NCI-H1694 treated with DMSO at 0.1 percent for 48 hours (cell line): ENCODE results near the gene VPS37B.
A peak's percentile ranks its signal among the peaks of the same experiment; 100 is the strongest.

Experiments used
- DNase-seq: peaks from one replicate; lab custom pipeline; 2025; lab: John Stamatoyannopoulos, UW

VPS37B gene

DNA sequence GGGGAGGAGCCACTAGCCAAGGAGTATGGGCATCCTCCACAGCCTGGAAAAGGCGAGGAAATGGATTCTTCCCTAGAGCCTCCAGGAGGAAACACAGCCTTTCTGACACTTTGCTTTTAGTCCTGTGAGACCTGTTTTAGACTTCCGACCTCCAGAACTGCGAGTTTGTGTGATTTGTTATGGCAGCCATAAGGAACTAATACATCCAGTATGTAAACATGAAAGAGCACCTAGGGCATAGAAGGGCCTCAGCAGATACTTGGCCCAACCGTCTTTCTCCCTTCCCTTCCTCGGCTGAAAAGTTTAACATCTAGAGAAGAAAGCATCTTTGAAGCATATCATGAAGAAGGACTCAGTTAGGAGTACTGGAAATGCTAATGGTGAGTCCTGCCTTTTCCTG is 57.1 kb downstream of the VPS37B start:
- no peak for DNase-seq

DNA sequence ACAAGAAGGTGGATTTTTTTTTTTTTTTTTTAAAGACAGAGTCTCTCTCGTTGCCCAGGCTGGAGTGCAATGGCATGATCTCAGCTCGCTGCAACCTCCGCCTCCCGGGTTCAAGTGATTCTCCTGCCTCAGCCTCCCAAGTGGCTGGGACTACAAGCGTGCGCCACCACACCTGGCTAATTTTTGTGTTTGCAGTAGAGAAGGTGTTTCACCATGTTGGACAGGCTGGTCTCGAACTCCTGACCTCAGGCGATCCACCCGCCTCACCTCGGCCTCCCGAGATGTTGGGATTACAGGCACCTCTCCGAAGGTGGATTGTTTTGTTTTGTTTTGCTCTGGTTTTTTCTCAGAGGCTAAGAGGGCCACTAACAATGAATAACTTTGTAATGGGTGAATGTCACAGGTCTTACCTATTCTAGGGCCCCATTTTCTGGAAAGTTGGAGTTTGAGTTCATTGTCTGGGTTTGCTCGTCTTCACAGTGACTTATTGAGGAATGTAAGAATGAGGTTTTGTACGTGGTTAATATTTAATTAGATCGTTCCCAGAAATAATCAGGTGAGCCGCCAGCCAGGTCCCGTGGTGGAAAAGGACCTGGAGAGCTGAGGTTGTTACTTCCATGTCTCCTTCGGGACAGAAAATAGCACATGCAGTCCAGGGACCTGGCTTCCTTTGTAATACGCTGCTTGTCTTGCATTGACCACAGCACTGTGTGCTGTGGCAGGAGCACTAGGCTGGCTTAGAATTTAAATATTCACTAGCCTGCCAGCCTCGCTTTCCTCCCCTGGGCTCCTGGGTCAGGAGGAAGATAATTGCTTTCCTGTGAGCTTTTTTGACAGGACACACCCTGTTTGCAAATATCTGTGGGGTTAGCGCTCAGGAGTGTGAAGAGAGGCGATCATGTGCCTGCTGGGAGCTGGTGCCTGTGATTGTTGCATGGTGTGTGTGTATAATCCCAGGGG is 58.3 kb downstream of the VPS37B start:
- DNase-seq, result no peak

DNA sequence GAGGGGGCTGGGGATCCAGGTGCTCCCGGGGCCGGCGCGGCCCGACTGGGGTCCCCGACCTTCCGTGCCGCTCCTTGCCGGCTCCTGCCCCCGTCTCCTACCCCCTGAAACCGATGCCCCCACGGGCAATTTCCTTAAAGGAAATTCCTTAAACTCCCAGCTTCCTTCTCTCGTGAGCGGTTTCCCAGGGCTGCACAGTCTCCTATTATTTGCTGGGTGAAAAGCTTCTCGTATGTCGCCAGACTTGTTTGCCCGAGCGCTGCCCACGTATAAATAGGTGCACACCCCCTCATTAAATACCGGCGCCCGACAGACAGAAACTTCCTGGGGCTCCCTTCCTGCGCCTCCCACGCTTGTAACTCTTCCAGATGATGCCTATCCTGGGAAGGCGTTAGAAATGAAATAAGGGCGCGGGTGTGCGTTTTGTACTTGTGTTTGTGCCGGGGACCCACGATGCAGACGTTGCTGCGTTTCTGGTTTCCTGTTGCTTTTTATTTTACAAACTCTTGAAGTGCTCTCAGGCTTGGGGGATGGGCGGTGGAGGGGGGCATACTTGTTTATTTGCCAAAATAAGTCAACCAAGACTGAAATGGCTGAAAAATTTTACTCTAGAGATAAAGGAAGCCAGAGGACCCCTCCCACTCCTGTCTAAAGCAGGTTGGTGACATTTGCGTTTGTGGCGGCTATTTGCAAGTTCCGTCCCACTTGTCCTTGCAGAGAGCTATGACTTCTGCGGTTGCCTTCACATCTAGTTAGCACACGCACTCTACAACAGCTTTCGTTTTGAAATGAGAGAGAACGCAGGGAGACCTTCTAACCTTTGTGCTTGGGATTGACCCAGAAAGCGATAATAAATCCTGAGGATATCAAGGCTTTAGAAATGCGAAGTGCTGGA is 59.6 kb downstream of the VPS37B start:
- no peak for DNase-seq

DNA sequence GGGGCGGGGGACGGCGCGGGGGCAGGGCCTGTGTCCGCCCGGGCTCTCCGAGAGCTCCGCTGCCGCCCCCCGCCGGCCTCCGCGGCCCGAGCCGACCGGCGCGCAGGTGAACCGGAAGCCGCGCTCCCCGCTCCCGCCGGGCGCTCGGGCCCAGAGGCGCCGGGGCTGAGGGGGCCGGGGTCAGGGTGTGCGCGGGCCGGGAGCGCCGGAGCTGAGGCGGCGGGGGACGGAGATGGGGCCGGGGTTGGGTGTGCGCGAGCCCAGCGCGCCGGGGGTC is 60.2 kb downstream of the VPS37B start:
- DNase-seq, result no peak

DNA sequence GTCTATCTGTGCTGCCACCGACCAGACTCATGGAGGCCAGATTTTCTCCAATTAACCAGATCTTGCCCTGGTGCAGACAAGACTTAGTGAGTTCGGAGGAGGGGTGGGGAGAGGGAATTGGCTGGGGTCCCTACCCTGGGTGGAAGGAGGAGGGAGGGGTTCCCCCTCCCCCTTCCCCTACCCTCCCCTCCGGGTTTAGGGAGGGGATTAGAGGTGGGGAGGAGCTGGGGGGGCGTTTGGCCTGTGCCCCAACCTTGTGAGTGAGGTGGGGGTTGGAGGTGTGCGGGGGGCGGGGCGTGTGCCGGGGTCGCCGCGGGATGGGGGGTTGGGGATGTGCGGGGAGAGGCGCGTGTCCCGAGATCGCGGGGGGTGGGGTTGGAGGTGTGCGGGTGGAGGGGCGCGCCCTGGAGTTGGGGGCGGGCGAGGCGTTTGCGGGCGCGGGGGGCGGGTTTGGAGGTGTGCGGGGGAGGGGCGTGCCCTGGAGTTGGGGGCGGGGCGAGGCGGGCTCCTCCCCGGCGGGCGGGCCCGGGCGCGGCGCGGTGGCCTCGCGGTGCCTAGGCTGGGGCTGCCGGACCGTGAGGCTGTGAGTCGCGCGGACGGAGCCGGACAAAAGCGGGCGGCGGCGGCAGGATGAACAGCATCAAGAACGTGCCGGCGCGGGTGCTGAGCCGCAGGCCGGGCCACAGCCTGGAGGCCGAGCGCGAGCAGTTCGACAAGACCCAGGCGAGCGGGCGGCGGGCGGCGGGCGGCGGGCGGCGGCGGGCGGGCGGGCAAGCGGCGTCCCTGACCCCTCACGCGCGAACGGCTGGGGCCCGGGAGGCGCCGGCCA is 60.8 kb downstream of the VPS37B start, which contains the start of gene HIP1R:
HIP1R (plus strand) TSS at position 537 of the 829 bp plus-strand sequence; CDS start at position 631, 94 bp downstream.
- no peak for DNase-seq

DNA sequence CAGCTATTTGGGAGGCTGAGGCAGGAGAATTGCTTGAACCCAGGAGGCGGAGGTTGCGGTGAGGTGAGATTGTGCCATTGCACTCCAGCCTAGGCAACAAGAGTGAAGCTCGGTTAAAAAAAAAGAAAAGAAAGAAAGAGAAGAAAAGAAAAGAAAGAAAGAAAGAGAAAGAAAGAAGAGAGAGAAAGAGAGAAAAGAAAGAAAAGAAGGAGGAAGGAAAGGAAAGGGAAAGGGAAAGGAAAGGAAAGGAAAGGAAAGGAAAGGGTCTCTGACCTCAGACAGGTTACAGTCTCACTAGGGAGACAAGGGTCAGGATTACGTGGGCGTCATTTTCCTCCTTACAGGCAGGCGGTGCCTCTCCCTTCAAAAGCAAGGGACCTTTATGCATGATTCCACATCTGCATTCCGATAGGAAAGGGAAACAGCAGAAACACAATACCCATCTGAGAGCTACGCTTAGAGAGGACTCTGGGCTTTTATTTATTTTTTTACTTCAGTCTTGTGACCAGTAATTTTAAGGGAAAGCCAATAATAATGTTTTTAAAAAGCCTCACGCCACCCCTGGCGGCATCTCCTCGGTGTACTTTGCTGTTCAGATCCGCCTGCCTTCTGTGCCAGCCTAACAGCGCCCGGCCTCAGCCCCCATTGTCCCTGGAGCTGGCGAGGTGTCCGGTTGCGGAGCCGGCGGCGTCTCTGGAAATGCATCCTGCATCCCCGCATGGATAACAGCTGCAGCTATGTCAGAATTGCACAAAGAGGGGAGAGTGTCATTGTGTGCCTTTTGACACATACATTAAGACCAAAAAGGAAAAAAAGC is 61.6 kb downstream of the VPS37B start:
- peak; percentile 24 for DNase-seq

DNA sequence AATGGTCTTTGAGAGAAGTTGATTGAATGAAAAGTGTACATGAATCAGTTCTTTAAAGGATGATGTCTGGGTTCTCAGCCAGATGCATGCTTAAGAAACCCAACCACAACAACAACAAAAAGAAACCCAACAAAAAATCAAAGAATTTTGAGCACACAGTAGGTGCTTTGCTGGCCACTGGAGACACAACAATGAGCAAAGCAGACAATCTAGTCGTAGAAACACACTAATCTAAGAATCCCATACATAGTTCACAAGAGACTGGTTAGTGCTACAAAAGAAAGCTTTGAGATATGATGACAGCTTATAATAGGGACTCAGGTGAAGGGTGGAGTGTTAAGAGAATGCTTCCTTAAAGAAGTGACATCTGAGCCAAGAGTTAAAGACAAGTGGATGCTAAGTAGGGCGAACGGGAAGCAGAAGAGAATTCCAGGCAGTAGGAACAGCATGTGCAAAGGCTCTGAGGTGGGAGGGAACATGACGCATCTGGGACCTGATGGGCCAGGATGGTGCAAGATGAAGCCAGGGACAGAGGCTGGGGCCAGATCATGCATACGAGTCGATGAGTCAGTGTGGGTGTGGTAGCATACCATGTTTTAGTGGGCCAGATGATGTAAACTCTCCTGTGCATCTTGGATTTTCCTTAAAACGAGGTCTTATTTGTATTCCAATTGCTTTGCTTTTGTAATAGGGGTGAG is 65.3 kb downstream of the VPS37B start:
- DNase-seq, result no peak

DNA sequence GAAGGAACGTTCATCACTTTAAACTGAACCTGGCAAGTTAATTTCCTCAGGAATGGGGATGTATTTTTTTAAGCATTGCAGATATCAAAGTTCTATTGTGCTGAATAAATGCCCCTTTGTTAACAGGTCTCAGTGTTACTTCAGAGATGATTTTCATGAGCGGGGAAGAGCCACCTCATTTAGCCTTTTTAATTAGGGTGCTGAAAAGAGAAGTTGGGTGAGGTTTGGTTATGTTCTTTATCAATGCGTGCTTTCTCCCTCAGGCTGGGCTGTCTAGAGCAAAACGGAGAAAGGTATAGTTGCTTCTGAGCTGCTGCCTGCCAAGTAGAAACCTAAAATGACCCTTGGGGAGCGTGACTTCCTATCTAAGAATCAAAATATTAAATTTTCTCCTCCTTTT is 68.7 kb downstream of the VPS37B start:
- no peak for DNase-seq

DNA sequence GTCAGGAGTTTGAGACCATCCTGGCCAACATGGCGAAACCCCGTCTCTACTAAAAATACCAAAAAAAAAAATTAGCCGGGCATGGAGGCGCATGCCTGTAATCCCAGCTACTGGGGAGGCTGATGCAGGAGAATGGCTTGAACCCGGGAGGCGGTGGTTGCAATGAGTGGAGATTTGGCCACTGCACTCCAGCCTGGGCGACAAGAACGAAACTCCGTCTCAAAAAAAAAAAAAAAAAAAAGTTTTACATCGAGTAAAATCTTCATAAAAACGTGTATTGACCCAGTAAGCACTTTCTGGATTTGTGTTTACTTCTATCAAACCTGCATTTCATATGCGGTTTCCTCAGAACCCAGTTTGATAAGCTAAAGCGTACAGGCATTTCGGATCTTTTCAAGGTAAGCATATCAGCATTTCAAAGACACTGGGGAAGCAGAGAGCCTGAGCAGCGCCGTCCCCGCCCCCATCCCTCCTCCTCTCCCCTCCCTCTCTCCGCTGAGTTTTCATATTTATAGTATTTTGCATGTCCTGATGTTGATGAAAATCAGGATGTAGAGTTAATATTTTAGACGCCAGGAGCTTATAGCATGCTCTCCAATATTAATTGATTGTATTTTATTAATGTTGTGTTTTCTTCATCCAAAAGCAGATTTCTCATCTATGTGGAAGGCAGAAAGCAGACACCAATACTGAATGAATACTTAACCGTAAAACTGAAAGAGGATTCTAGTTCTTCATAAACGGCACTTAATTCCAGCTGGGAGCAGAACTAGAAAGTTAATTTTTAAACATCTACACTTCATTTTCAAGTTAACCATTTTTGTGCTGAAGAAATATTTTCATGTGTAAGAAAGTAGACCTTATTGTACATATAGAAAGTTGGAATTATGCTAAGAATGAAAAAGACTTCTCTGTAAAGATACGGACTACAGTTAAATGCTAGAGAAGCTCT is 69.9 kb downstream of the VPS37B start:
- DNase-seq, result no peak

DNA sequence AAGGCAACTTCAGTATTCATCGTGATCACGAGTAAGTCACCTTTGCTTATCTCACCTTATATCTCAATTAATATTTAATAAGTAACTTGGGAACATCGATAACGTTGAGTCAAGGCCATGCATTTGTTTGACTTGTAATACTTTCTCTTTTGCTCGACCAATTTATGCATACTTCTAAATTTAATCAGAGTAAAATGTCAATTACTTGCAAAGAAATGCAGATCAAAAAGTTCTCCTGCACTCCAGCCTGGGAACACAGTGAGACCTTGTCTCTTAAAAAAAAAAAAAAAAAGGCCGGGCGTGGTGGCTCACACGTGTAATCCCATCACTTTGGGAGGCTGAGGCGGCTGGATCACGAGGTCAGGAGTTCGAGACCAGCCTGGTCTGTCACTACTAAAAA is 72.5 kb downstream of the VPS37B start:
- no peak for DNase-seq

DNA sequence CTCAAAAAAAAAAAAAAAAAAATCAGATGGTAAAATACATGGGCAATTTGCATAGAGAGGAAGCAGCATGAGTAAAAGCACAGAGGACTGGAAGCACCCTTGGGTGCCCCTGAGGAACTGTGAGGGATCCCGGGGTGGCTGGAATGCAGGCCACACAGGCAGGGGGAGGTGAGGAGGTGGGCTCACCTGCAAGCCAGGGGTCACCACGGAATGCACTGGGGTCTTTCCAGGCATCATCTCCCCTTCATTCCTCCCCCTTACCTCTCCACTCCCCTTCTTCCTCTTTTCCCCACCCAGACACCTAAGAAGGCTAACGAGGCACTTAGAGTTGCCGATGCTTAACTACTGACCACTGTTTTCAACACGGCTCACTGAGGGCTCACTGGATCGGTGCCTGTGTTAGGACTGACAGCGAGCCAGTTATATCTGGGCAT is 75.1 kb downstream of the VPS37B start:
- DNase-seq, result no peak

DNA sequence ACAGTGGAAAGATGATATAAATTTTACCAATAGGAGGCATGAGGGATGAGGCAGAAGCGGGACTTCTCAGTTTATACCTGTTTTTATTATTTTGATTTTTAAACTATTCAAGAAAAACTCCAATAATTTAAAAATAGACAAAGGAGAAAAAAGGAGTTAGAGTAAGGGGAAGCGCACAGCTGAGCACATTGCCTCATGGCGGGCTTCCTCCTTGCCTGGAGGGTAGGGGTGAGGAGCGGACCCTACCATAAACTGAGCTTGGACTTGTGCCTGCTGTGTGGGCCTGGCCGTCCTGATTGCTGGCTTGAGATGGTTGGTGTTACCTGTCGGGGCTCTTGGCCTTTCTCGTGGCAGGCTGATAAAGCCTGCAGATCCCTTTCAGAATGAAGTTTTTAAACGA is 75.8 kb downstream of the VPS37B start:
- DNase-seq, result no peak

DNA sequence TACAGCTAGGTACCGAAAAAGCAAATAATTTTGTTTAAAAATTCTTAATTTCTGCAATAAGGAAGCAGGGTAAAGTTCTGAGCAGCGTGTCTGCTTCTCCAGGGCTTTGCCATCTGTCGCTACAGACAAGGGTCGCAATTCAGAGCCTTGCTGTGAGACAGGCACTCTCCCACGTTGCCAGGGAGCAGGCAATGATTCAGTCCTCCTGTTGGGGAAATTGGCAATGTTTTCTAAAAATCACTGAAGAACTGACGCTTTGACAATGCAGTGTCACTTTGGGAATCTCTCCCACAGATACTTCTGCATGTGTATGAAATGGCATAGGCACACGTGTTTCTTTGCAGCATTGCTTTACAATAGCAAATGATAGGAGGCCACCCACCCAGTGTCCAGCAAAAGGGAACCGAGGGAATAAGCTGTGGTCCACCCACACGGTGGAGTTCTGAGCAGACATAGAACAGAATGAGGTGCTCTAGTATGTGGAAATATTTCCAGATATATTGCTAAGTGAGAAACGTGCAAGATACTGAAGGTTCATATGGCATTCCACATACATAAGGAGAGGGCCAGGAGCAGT is 76.6 kb downstream of the VPS37B start:
- DNase-seq, result peak; percentile 47
